CD4-positive, CD25-positive, alpha-beta regulatory T cell (primary cell): Measurements from ENCODE around the gene TTC28. TPM values are rescaled to one million over a fixed set of nuclear protein-coding genes. Genes with fewer than 3 reads are reported as not detected.

Experiments
- ATAC-seq, 2 donors: fragments of 150-1000 bp; cut with Tn5 transposase; one replicate each; pipeline ENCODE4 v1.10.0; 2021; ENCODE audit warnings: low read depth in 2 of 2, moderate number of reproducible peaks in 2 of 2, moderate library complexity in 1 of 2
- DNase-seq, 3 donors: peaks; one replicate each; pipeline versions ENCODE4 v3.0.0 to v3.0.0-alpha.2; 2012 to 2022; ENCODE audit warnings: mixed read lengths in 1 of 3
- H3K27ac ChIP-seq: one replicate; pipeline ENCODE4 v1.7.0; 2013; ENCODE audit warnings: mild to moderate bottlenecking, low read length; ENCODE audit not compliant: insufficient read depth, poor library complexity, severe bottlenecking
- H3K27me3 ChIP-seq: one replicate; pipeline ENCODE4 v1.7.0; 2013; ENCODE audit warnings: low read length; ENCODE audit not compliant: control insufficient read depth, insufficient read depth
- H3K36me3 ChIP-seq: one replicate; pipeline ENCODE4 v1.7.0; 2013; ENCODE audit warnings: mild to moderate bottlenecking, low read length, moderate library complexity; ENCODE audit not compliant: control insufficient read depth, insufficient read depth
- H3K4me1 ChIP-seq: 2 replicates; pipeline ENCODE4 v1.7.0; 2013; ENCODE audit warnings: mild to moderate bottlenecking, low read length; ENCODE audit not compliant: insufficient read depth, control insufficient read depth, poor library complexity, severe bottlenecking
- H3K4me3 ChIP-seq: one replicate; pipeline ENCODE4 v1.7.0; 2013; ENCODE audit warnings: low read depth, mild to moderate bottlenecking, low read length, moderate library complexity
- H3K9me3 ChIP-seq, 2 experiments: 1 replicate in 1 of 2; 2 replicates in 1 of 2; pipeline ENCODE4 v1.7.0; 2013; ENCODE audit warnings: low read length in 2 of 2, mild to moderate bottlenecking in 1 of 2, moderate library complexity in 1 of 2; ENCODE audit not compliant: control insufficient read depth in 2 of 2
- H3K27ac Mint-ChIP-seq, 3 donors: one replicate each; pipeline ENCODE4 v1.8.0; 2020 to 2022; ENCODE audit warnings: mild to moderate bottlenecking in 3 of 3, mixed read lengths in 3 of 3, moderate library complexity in 2 of 3
- H3K27me3 Mint-ChIP-seq: one replicate; pipeline ENCODE4 v1.8.0; 2022; ENCODE audit warnings: mild to moderate bottlenecking, mixed read lengths
- H3K36me3 Mint-ChIP-seq: one replicate; pipeline ENCODE4 v1.8.0; 2020; ENCODE audit warnings: mixed read lengths
- H3K4me1 Mint-ChIP-seq, 4 donors: one replicate each; pipeline ENCODE4 v1.8.0; 2020 to 2022; ENCODE audit warnings: mixed read lengths in 4 of 4, mild to moderate bottlenecking in 1 of 4
- H3K4me3 Mint-ChIP-seq, 4 donors: one replicate each; pipeline ENCODE4 v1.8.0; 2020 to 2022; ENCODE audit warnings: mild to moderate bottlenecking in 4 of 4, mixed read lengths in 4 of 4, moderate library complexity in 3 of 4
- H3K9me3 Mint-ChIP-seq, 7 donors: one replicate each; pipeline ENCODE4 v1.8.0; 2020 to 2022; ENCODE audit warnings: mixed read lengths in 7 of 7, mild to moderate bottlenecking in 3 of 7, moderate library complexity in 2 of 7
- polyA plus RNA-seq, 4 donors: library from polyadenylated mRNA; unstranded; fragments of 300-500 nt; fragmentation: Illumina TruSeq; gene quantifications; one replicate each; pipeline ENCODE4 v1.2.3, GENCODE V29; 2021
- total RNA-seq: library from RNA; stranded (reverse); gene quantifications from one replicate; pipeline ENCODE4 v1.2.3, GENCODE V29; 2022

Gene TTC28
- total and polyA plus RNA-seq, 5 donors from 2014 or later: 0.02 to 2.7 (median 0.28) TPM; not detected in 1

DNA sequence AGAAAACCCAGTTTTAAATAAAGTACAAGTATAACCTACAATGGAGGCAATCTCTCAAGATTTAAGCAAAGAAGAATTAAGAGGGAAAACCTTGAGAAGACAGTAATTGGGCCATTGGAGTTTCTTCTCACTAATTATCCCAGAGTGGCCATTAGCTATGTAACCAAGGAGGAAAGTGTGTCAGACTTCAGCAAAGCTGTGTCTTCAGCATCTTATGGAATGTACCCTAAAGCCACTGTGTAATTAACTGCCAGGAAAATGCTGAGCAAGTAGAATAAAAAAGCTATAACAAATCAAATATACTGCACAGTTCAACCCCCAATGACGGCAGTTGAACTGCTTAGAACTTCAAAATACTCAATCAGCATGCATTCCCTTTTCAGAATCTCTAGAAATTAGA lies 261.6 kb downstream of the TTC28 start:
- no peak overlapping the region for H3K4me3 Mint-ChIP-seq
- peaks cover 14% of the 10 kb centered on the region for H3K27me3 ChIP-seq
- no peaks in the 10 kb centered on the region for H3K9me3 Mint-ChIP-seq
- no peaks in the 10 kb centered on the region for H3K36me3 ChIP-seq
- H3K4me3 ChIP-seq: no peak overlapping the region
- H3K4me1 Mint-ChIP-seq: no peaks in the 10 kb centered on the region
- no peak for DNase-seq
- no peak for ATAC-seq
- no peaks in the 10 kb centered on the region for H3K36me3 Mint-ChIP-seq
- H3K9me3 ChIP-seq: no peaks in the 10 kb centered on the region
- no peak overlapping the region for H3K27ac Mint-ChIP-seq
- H3K27ac ChIP-seq: no peak overlapping the region
- no peaks in the 10 kb centered on the region for H3K4me1 ChIP-seq
- peaks cover 25% of the 10 kb centered on the region for H3K27me3 Mint-ChIP-seq

DNA sequence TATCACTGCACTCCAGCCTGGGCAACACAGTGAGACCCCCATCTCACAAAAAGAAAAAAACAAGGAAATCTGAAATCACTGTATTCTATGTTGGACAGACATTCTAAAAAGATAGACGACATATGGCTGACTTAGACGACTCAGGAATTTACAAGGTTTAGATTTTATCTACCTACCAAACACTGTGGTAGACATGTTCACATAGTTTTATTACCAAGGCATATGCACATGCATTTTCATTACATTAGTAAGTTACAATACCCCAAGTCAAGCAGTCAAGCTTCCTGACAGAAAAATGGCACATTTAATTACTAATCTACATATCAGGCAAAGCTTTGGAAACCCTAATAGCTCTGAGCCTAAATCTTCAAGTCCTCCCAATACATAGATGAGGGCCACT lies 262.2 kb downstream of the TTC28 start:
- Histone ChIP-seq H3K4me1 (no peaks in the 10 kb centered on the region), H3K27ac (no peak overlapping the region), H3K4me3 (no peak overlapping the region), H3K27me3 (peaks cover 14% of the 10 kb centered on the region), H3K36me3 (no peaks in the 10 kb centered on the region), H3K9me3 (no peaks in the 10 kb centered on the region)
- H3K27me3 Mint-ChIP-seq: peaks cover 25% of the 10 kb centered on the region
- ATAC-seq (no peak), DNase-seq (no peak)
- no peak overlapping the region for H3K4me3 Mint-ChIP-seq
- no peaks in the 10 kb centered on the region for H3K4me1 Mint-ChIP-seq
- peaks cover 0 to under 1% (median 0%) of the 10 kb centered on the region in 7 donors for H3K9me3 Mint-ChIP-seq
- H3K27ac Mint-ChIP-seq: no peak overlapping the region
- H3K36me3 Mint-ChIP-seq: no peaks in the 10 kb centered on the region

DNA sequence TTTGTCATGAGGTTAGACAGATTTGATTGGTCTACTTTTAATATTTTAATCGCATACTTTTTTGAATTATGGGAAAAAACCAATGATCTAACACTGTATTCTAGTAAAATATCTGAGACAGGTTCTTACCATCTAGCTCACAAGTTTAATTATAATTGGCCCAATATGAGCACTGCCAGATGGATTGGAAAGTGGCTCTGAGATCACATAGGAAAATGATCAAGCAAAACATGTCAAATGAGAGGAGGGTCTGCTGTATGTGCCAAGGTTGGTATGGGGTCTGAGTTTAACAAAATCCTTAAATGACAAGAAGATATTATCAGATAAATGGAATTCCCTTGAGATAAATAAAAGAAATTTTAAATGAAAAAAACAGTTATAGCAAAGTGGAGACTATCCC lies 264.7 kb downstream of the TTC28 start:
- Mint-ChIP-seq H3K27me3 (peaks cover 29% of the 10 kb centered on the region), H3K27ac (no peak overlapping the region), H3K4me3 (no peak overlapping the region), H3K4me1 (no peaks in the 10 kb centered on the region), H3K36me3 (no peaks in the 10 kb centered on the region), H3K9me3 (peaks cover 0 to 3% (median 0%) of the 10 kb centered on the region in 7 donors)
- H3K27ac ChIP-seq: no peak overlapping the region
- peaks cover 14% of the 10 kb centered on the region for H3K27me3 ChIP-seq
- H3K9me3 ChIP-seq: no peaks in the 10 kb centered on the region
- H3K36me3 ChIP-seq: no peaks in the 10 kb centered on the region
- H3K4me3 ChIP-seq: no peak overlapping the region
- H3K4me1 ChIP-seq: no peaks in the 10 kb centered on the region
- ATAC-seq (no peak), DNase-seq (no peak)

DNA sequence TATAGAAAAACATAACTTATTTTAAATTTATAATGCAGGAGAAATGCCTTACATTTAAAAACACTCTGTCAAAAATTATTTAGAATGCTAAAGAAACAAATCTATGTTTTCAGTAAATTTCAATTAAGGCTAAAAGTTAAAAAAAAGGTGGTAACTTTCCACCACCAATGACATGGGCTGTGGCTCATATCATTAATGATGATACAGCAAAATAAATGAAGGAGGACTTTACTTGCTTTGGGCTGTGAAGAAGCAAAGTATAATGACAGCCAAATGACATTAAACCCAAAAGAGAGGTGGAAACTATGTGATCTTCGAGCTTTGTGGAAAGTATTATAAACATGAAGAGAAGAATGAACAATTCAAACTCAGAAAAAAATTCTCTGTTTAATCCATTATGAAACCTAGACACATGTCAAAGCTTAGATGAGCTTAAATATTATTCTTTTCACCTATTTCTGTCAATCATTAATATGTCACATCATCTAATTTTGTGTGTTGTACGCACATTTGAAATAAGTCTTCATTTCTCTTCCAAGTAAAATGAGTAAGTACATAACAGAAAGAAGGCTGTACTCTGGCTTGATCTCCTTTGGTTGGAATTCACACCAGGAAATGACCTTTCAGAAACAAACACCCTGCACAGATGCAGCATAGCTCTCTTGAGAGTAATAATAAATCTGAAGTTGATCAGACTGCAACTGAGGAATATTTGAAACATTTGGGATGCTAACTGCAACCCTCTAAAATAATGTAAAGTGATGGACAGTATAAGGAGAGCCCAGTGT lies 265.8 kb downstream of the TTC28 start:
- Histone ChIP-seq H3K9me3 (no peaks in the 10 kb centered on the region), H3K4me1 (no peaks in the 10 kb centered on the region), H3K36me3 (no peaks in the 10 kb centered on the region), H3K27me3 (peaks cover 14% of the 10 kb centered on the region), H3K27ac (no peak overlapping the region), H3K4me3 (no peak overlapping the region)
- H3K36me3 Mint-ChIP-seq: no peaks in the 10 kb centered on the region
- DNase-seq (no peak), ATAC-seq (no peak)
- peaks cover 0 to 3% (median 0%) of the 10 kb centered on the region in 7 donors for H3K9me3 Mint-ChIP-seq
- H3K27me3 Mint-ChIP-seq: peaks cover 19% of the 10 kb centered on the region
- peak overlapping the region in 1 of 3 donors; percentile 9 for H3K27ac Mint-ChIP-seq
- no peaks in the 10 kb centered on the region for H3K4me1 Mint-ChIP-seq
- no peak overlapping the region for H3K4me3 Mint-ChIP-seq

DNA sequence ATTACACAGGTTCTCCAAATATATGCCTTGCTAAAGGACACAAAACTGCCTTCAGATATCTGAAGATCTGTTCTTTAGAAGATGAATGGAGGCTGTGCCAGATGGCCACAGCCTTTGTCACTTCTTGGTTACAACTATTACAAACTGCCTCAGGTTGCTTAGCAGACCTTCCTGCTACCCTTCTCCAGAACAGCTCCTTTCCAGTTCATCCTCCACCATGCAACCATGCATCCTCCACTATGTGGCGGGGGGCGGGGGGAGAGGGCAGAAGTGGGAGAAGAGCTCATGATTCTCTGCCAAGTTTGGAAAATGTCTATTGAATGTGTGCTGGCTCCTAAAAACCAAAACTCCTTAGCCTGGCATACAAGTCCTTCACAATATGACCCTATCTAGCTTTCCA lies 267.5 kb downstream of the TTC28 start:
- ATAC-seq: no peak
- no peaks in the 10 kb centered on the region for H3K4me1 Mint-ChIP-seq
- no peaks in the 10 kb centered on the region for H3K36me3 Mint-ChIP-seq
- no peak for DNase-seq
- no peaks in the 10 kb centered on the region for H3K9me3 ChIP-seq
- H3K27ac Mint-ChIP-seq: no peak overlapping the region
- peaks cover 9% of the 10 kb centered on the region for H3K27me3 Mint-ChIP-seq
- no peak overlapping the region for H3K27ac ChIP-seq
- H3K4me3 Mint-ChIP-seq: no peak overlapping the region
- peaks cover 0 to 3% (median 0%) of the 10 kb centered on the region in 7 donors for H3K9me3 Mint-ChIP-seq
- H3K4me3 ChIP-seq: no peak overlapping the region
- no peaks in the 10 kb centered on the region for H3K4me1 ChIP-seq
- no peaks in the 10 kb centered on the region for H3K36me3 ChIP-seq
- peaks cover 6% of the 10 kb centered on the region for H3K27me3 ChIP-seq

DNA sequence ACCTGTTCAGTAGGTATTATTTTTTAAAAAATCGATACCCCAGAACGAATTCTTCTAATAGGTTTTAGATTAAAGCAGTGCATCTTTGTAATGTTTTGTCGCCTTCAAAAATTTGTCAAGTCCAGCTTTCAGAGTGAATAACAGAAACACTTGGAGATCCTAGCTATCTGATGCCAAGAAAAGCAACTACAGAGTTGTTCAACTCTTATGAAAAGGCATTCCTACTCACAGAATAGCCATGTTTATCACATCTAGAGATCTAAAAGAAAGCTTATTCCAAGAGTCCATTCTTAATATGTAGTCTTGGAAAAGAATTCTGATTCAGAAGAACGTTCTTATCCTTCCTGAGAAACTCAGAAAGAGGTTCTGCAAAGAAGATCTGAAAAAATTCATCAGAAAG lies 268.5 kb downstream of the TTC28 start:
- DNase-seq: no peak
- Histone ChIP-seq H3K9me3 (no peaks in the 10 kb centered on the region), H3K36me3 (no peaks in the 10 kb centered on the region), H3K4me1 (no peaks in the 10 kb centered on the region), H3K27me3 (peaks cover 6% of the 10 kb centered on the region), H3K27ac (no peak overlapping the region), H3K4me3 (no peak overlapping the region)
- Mint-ChIP-seq H3K36me3 (no peaks in the 10 kb centered on the region), H3K4me3 (no peak overlapping the region), H3K27ac (no peak overlapping the region), H3K9me3 (peaks cover 0 to 3% (median 0%) of the 10 kb centered on the region in 7 donors), H3K4me1 (no peaks in the 10 kb centered on the region), H3K27me3 (peaks cover 4% of the 10 kb centered on the region)
- no peak for ATAC-seq

DNA sequence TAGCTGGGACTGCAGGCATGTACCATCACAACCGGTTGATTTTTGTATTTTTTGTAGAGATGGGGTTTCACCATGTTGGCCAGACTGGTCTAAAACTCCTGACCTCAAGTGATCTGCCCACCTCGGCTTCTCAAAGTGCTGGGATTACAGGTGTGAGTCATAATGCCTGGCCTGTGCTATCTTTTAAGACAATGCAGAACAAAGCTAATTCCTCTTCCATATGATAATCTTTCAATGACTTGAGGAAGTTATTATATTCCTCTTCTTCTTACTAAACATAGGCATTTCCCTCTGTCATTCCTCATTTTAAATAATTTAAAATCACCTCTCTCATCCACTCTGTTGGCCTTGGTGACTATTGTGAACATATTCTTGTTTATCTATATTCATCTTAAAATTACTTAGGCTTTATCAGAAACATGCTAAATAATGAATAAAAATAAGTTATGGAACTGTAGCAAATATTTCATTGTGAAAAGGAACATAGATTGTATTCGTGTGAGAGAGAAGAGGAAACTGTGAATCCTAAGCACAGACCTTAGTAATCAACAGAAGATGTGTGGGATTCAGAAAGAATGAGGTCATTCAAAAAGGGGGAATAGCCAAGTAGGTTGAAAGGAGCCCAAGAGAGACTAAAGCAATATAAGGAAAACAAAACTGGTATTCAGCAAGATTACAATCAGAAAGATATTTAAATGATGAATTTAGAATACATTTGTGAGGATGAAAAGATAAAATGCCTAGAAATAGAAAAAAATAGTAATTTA lies 269.4 kb downstream of the TTC28 start:
- DNase-seq (no peak), ATAC-seq (no peak)
- Mint-ChIP-seq H3K4me1 (no peaks in the 10 kb centered on the region), H3K4me3 (no peak overlapping the region), H3K27ac (no peak overlapping the region), H3K36me3 (no peaks in the 10 kb centered on the region), H3K27me3 (peaks cover 4% of the 10 kb centered on the region), H3K9me3 (peaks cover 0 to 3% (median 0%) of the 10 kb centered on the region in 7 donors)
- peaks cover 6% of the 10 kb centered on the region for H3K27me3 ChIP-seq
- no peaks in the 10 kb centered on the region for H3K4me1 ChIP-seq
- H3K36me3 ChIP-seq: no peaks in the 10 kb centered on the region
- H3K9me3 ChIP-seq: no peaks in the 10 kb centered on the region
- H3K4me3 ChIP-seq: no peak overlapping the region
- H3K27ac ChIP-seq: no peak overlapping the region
